ENCODE results near the gene TMEM114.

TMEM114 gene

DNA sequence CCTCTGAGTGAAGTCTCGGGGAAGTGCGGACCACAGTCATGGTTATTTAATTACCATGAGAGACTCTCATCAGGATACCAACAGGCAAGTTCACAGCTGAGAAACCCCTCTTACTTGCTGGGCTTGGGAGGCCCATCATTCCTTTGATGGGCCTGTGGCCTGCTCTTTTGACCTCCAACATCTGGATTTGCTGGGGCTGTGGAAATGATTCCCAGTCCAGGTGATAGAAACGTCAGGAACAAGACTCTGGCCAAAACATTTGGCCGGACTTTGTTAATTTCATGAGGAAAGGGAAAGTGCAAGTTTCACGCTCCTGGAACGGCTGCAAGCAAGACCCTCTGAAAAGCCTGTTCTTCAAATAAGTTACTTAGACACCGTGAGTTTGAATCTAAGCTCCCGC lies 42.5 kb downstream of the TMEM114 start:
- no peak for DNase-seq

DNA sequence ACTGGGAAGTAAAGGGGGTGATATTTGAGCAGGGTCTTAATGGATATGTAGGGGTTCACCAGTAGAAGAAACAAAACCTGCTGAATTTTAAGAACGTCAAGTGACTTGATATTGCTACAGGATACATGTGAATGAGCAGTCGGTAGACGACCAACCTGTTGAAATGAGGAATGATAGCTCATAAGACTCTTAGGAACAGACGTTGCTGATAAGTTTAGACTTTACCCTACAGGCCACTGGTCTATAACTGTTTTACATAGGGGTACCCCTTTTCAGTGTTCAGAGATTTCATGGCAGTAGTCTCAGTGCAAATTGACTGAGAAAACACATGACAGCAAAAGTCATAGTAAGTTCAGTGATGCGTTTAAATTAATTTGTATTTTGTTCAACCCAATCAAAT lies 45.9 kb downstream of the TMEM114 start:
- no peak for DNase-seq

DNA sequence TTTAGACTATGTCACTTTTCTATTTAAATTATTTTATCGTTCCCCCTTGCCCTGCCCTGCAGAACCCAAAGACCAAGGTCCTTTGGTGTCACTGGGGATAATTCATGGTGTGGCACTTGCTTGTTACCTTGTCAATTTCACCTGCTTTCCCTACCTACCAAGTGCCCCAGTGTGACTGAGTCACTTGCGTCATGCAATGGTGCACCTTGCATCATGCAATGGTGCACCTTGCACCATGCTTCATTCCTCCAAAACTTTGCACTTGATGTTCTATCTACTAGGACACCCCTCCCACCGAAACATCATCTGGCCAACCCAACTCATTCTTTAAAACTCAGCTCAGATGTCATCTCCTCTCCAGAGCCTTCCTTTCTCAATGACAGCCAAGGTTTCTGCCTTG lies 47.1 kb downstream of the TMEM114 start:
- DNase-seq, result no peak

DNA sequence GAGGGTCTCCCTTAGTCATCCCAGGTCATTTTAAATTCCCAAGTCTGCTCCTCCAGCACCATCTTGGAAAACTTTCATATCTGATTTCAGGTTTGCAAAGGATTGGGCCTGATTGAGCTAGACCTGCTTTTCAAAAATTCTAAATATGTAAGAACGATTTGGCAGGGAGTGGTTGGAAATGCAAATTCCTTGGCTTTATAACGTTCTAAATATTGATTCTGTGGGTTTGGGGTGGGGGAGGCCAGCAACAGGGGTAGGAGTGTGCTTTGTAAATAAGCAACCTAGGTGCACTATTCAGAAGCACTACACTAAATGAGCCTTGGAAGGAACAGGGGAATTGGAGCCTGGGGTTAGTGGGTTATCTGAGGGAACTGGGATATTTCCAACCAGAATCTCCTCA lies 47.9 kb downstream of the TMEM114 start:
- no peak for DNase-seq

DNA sequence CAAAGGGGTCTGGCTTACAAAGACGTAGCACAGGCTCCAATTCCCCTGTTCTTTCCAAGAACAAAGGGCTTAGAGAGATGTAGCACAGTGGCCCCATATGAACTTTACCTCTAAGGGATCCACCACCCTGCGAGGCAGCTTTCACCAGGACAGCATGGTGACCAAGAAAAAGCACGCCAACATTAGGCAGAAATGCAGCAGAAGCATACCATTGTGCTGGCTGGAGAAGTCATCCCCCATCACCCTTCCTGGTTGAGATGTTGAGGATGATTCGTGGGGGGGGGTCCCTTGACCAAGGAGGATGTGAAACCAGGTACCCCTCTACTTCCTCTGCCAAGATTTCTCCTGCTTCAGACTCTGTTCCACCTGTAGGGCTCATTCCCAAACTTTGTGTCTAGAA lies 48.4 kb downstream of the TMEM114 start:
- DNase-seq, result no peak

DNA sequence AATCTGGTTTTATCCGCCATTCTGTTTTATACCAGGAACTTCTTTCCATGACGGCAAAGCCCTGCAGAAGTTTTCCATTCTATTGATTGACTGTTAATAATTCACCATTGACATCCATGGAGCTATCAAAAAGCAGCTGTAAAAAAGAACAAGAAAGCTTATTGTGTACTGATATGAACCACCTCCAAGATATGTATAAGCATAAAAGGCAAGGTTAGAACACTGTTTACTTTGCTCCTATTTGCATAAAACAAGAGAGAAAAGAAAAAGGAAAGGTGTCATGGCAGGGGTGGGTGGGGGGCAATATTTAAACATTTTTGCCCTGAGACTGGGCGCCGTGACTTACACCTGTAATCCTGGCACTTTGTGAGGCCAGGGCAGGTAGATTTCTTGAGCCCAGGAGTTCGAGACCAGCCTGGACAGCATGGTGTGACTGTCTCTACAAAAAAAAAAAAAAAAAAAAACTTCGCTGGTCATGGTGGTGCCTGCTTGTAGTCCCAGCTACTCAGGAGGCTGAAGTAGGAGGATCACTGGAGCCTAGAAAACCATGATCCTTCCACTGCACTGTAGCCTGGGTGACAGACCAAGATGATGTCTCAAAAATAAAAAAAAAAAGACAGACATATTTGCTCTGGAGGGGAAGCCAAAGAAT lies 52.5 kb downstream of the TMEM114 start:
- DNase-seq, result no peak

DNA sequence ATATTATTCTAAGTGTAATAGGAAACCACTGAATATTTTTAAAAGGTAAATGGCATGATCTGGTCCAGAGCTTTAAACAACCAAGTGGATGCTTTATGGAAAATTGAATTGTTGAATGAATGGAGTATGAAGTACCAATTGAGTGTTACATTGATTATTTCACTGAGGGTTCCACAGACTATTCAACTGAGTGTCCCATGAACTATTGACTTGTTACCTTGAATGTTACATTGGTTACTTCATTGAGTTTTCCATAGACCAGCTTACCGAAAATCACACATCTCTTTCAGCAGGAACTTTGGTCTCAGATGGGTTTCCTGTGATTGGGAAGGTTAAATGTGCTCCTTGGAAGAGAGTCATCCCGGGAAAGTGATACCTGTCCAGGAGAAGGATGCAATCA lies 56.8 kb downstream of the TMEM114 start:
- DNase-seq, result no peak

DNA sequence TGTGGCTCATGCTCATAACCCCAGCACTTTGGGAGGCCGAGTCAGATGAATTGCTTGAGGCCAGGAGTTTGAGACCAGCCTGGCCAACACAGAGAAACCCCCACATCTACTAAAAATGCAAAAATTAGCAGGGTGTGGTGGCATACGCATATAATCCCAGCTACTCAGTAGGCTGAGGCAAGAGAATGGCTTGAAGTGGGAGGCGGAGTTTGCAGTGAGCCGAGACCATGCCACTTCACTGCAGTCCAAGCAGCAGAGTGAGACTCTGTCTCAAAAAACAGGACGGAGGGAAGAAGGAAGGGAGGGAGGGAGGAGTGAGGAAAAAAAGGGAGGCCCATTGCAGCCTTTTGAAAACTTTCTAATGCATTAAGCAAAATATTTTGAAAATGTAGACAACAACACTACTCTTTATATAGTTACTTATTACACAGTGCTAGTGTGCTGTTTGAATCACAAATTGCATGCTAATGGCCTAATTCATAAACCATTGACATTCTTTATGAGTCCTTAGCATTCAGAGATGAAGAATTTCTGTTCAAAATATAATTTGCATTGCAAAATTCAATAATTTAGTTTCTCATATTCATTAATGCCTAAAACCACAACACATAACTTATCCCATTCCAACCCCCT lies 59.4 kb downstream of the TMEM114 start:
- no peak for DNase-seq

DNA sequence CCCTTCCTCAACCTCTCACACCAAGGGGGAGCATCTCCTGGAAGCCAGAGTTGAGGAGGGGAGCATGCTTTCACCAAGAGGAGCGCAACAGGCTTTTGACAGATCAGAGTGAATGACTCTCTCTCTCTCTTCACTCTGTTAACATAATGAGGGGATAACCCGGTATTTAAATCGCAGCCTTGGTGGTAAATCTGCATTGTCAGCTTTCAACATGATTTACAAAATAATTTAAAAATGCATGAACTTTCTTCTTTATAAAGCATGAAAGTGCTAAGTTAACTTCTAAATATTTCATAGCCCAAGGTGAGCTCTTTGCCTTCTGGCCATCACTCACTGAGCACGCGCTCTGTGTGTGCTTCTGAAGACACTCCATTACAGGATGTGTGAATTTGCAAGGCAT lies 61.8 kb downstream of the TMEM114 start:
- DNase-seq, result no peak

DNA sequence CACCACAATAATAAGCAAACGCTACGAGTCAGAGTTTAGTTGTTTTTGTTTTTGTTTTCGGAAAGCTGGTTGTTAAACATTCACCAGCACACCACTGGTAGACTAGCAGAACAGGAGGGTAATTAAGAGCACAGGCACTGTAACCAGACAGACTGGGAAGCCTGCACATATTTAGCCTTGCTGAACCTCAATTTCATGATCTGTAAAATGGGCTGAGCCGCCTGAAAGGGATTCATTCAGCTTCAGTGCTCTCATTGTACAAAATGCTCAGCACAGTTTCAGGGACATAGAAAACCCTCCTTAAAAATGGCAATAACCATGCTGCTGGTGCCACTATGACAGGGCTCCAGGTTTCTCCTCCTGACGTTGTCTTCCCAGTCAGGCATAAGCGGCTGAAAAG lies 66.4 kb downstream of the TMEM114 start:
- DNase-seq, result no peak

DNA sequence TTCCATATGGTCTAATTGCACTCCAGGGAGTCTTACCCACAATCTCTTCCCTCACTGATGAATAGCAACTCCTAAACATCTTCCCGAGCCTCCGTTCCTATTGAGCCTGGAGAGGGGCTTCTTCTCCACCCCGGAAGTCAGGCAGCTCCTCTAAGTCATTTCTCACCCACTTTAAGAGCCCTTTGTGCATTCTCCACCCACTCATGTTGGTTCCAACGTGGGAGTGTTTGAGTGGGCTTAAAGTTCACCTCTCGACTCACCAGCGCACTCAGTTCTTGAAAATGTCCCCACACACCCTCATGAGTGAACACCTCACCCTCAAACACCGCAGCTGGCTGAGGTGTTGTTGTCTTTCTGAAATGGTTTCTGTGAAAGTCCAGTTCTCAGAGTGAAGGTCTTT lies 67.6 kb downstream of the TMEM114 start:
- no peak for DNase-seq

DNA sequence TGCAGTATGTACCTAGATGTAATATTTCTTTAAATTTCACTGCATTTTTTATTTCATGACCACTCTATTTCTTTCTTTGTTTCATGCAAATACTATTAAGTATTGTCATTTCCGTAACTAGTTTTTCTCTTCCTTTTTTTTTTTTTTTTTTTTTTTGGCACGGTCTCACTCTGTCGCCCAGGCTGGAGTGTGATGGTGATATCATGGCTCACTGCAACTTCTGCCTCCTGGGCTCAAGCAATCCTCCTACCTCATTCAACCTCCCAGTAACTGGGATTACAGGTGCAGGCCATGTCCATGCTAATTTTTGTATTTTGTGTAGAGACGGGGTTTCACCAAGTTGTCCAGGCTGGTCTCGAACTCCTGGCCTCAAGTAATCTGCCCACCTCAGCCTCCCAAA lies 70.7 kb downstream of the TMEM114 start:
- no peak for DNase-seq
